Measurements from ENCODE around the gene FUT2.

FUT2 gene

DNA sequence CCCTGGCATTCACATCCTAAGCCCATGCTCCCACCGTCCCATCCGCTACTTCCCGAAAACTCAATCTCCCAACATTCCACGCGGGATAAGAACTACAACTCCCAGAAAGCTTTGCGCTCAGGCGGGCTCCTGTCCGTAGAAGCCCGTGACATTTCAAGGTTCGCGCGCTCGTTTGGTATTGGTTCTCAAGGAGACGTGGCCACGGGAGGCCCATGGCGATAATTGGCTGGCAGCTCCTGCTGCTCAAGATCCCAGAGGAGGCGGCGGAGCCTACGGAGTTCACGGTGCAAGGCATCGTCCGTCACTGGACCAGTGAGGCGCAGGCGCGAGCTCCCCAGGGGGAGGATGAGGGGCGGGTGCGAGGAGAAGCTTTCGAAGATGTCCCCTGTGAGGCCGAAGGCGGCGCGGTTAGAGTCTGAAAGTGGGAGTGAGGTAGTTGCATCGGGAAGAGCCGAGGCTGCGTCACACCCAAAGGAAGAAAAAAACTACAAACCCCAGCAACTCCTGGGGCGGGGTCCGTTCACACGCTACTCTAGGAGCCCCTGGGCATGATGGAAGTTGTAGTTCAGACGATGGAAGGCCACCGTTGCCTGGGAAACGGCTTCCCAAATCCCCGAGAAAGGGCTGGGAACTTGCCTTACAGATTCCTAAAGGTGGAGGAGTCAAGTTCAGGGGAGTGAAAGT, 25.0 kb downstream of the FUT2 start:
- Histone ChIP-seq H3K4me3 (ENCODE audit: low read length) (peak overlapping the region; percentile 72), H3K4me1 (ENCODE audit: insufficient read depth, low read length) (peaks cover 16% of the 10 kb centered on the region; the same call in 1 of the 2 replicates), H3K27me3 (ENCODE audit: insufficient read depth, low read length) (no peaks in the 10 kb centered on the region), H3K36me3 (ENCODE audit: insufficient read depth, low read depth, low read length) (no peaks in the 10 kb centered on the region), H3K27ac (ENCODE audit: low read length) (peak overlapping the region; percentile 20), H3K9me3 (ENCODE audit: insufficient read depth, low read depth, low read length) (no peaks in the 10 kb centered on the region), H3K9ac (ENCODE audit: low read depth, low read length) (peak overlapping the region; percentile 74; the same call in 1 of the 2 replicates)

GRCh38 chr19:48722196-48722708, 26.5 kb downstream of the FUT2 start:
- Histone ChIP-seq H3K4me1 (ENCODE audit: insufficient read depth, low read length) (peaks cover 10% of the 10 kb centered on the region; the same call in 1 of the 2 replicates), H3K27ac (ENCODE audit: low read length) (no peak overlapping the region), H3K9ac (ENCODE audit: low read depth, low read length) (no peak overlapping the region), H3K27me3 (ENCODE audit: insufficient read depth, low read length) (no peaks in the 10 kb centered on the region), H3K36me3 (ENCODE audit: insufficient read depth, low read depth, low read length) (no peaks in the 10 kb centered on the region), H3K4me3 (ENCODE audit: low read length) (no peak overlapping the region), H3K9me3 (ENCODE audit: insufficient read depth, low read depth, low read length) (no peaks in the 10 kb centered on the region)

- no peak overlapping the region for H3K27ac ChIP-seq (ENCODE audit: low read length)
- peaks cover 4% of the 10 kb centered on the region; the same call in 1 of the 2 replicates for H3K4me1 ChIP-seq (ENCODE audit: insufficient read depth, low read length)
- no peaks in the 10 kb centered on the region for H3K36me3 ChIP-seq (ENCODE audit: insufficient read depth, low read depth, low read length)
- no peak overlapping the region for H3K9ac ChIP-seq (ENCODE audit: low read depth, low read length)
- no peaks in the 10 kb centered on the region for H3K27me3 ChIP-seq (ENCODE audit: insufficient read depth, low read length)
- no peaks in the 10 kb centered on the region for H3K9me3 ChIP-seq (ENCODE audit: insufficient read depth, low read depth, low read length)
- H3K4me3 ChIP-seq (ENCODE audit: low read length), result no peak overlapping the region
Measured at GRCh38 chr19:48724796-48725753, 29.3 kb downstream of the FUT2 start.

DNA sequence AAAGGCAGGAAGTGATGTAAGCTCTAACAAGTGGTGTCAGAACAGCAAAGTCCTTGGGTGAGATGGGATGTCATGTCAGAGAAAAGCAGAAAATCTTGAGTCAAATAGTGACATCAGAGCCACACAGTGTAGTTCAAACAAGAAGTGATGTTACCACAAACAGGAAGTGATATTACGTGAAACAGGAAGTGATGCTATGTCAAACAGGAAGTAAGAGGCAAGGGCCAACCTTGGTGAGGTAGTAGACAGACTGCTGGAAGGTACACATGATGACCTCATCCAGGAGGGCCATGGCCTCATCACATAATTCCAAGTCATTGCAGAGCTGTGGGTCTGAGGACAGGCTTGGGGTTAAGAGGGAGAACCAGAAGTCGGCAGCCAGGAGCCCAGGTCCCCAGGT, 30.8 kb downstream of the FUT2 start:
- H3K27me3 ChIP-seq (ENCODE audit: insufficient read depth, low read length), result no peaks in the 10 kb centered on the region
- no peak overlapping the region for H3K9ac ChIP-seq (ENCODE audit: low read depth, low read length)
- H3K36me3 ChIP-seq (ENCODE audit: insufficient read depth, low read depth, low read length), result no peaks in the 10 kb centered on the region
- no peak overlapping the region for H3K4me3 ChIP-seq (ENCODE audit: low read length)
- no peaks in the 10 kb centered on the region for H3K4me1 ChIP-seq (ENCODE audit: insufficient read depth, low read length)
- no peak overlapping the region for H3K27ac ChIP-seq (ENCODE audit: low read length)
- no peaks in the 10 kb centered on the region for H3K9me3 ChIP-seq (ENCODE audit: insufficient read depth, low read depth, low read length)

DNA sequence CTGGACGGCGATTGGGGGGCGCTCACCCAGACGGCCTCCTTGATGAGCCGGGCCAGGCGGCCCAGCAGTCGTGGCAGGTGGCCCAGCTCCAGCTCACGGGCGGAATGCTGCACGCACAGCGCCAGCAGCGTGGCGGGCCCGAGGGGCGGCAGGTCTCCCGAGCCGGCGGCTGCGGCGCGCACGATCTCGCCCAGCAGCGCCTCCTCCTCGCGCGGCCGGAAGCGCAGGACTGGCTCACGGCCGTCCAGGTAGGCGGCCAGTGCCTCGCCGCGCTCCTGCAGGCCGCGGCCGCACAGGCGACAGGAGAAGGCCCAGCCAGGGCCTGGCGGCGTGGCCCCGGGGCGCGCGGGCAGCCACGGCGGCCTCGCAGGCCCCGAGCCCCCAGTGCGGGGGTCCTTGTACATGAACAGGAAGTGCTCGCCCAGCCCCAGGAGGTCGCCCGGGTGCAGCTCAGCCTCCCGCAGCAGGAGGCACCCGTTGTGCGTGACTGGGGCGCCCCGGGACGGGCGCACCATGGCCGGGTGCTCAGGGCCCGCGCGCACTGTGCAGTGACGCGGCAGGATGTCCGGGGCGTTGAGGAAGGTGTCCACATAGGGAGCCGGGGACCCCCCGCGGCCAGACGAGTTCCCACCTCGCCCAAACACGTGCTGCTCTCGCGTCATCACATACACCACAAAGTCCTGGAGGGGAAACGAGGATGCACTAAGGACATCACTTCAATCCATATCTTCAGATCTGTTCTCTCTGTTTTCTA, 33.3 kb downstream of the FUT2 start:
- no peak overlapping the region for H3K4me3 ChIP-seq (ENCODE audit: low read length)
- no peak overlapping the region for H3K27ac ChIP-seq (ENCODE audit: low read length)

GRCh38 chr19:48731452-48731851, 35.7 kb downstream of the FUT2 start:
- H3K9me3 ChIP-seq (ENCODE audit: insufficient read depth, low read depth, low read length), result no peaks in the 10 kb centered on the region
- H3K27me3 ChIP-seq (ENCODE audit: insufficient read depth, low read length), result no peaks in the 10 kb centered on the region; the same call in 1 of the 2 replicates
- no peak overlapping the region for H3K9ac ChIP-seq (ENCODE audit: low read depth, low read length)
- H3K27ac ChIP-seq (ENCODE audit: low read length), result no peak overlapping the region
- no peak overlapping the region for H3K4me3 ChIP-seq (ENCODE audit: low read length)
- H3K36me3 ChIP-seq (ENCODE audit: insufficient read depth, low read depth, low read length), result no peaks in the 10 kb centered on the region
- H3K4me1 ChIP-seq (ENCODE audit: insufficient read depth, low read length), result no peaks in the 10 kb centered on the region

More for the DNA sequence above, 33.3 kb downstream of the FUT2 start:
- Histone ChIP-seq H3K4me1 (ENCODE audit: insufficient read depth, low read length) (no peaks in the 10 kb centered on the region), H3K9me3 (ENCODE audit: insufficient read depth, low read depth, low read length) (no peaks in the 10 kb centered on the region), H3K27me3 (ENCODE audit: insufficient read depth, low read length) (no peaks in the 10 kb centered on the region), H3K9ac (ENCODE audit: low read depth, low read length) (no peak overlapping the region), H3K36me3 (ENCODE audit: insufficient read depth, low read depth, low read length) (no peaks in the 10 kb centered on the region)

DNA sequence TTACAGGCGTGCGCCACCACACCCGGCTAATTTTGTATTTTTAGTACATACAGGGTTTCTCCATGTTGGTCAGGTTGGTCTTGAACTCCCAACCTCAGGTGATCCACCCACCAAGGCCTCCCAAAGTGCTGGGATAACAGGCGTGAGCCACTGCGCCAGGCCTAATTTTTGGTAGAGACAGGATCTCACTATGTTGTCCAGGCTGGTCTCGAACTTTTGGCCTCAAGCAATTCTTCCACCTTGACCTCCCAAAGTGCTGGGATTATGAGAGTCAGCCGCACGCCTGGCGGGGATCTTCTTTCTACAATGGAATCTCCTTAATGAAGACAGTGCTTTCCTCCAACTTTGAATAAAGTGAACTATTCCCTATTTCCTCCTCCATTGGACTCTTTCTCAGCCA, 38.9 kb downstream of the FUT2 start:
- H3K27ac ChIP-seq (ENCODE audit: low read length), result no peak overlapping the region
- H3K36me3 ChIP-seq (ENCODE audit: insufficient read depth, low read depth, low read length), result no peaks in the 10 kb centered on the region
- peaks cover 4% of the 10 kb centered on the region; the same call in 1 of the 2 replicates for H3K4me1 ChIP-seq (ENCODE audit: insufficient read depth, low read length)
- no peak overlapping the region for H3K9ac ChIP-seq (ENCODE audit: low read depth, low read length)
- peaks cover 7% of the 10 kb centered on the region for H3K27me3 ChIP-seq (ENCODE audit: insufficient read depth, low read length)
- no peaks in the 10 kb centered on the region for H3K9me3 ChIP-seq (ENCODE audit: insufficient read depth, low read depth, low read length)
- peak overlapping the region; percentile 65; the same call in 1 of the 2 replicates for H3K4me3 ChIP-seq (ENCODE audit: low read length)

DNA sequence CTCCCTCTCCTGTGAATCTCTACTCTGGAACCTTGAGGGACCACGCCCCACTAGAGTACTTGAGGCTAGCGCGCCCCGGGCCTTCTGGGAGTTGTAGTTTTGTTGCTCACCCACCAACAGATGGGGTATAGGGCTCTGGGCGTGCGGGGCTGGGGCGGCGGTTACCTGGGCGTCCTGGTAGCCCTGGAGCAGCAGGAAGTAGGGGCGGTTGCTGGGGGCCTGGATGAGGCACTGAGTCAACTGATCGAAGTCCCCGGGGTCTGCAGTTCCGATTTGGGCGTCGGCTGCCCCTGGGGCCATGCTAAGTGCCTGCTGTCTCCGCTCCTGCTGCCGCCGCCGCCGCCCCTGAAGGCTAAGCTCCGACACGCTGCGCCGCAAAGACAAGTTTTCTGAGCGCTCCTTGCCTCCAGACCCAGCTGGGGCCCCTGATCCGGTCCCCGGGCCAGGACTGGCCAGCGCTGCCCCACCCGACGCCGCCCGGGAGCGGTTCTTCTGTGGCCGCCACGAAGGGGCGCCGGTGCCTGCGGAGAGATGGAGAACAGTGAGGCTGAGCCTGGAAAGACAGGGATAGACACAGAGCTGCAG, 39.4 kb downstream of the FUT2 start:
- Histone ChIP-seq H3K27me3 (ENCODE audit: insufficient read depth, low read length) (peaks cover 12% of the 10 kb centered on the region), H3K9ac (ENCODE audit: low read depth, low read length) (peak overlapping the region; percentile 48; the same call in 1 of the 2 replicates), H3K4me3 (ENCODE audit: low read length) (peak overlapping the region; percentile 65), H3K36me3 (ENCODE audit: insufficient read depth, low read depth, low read length) (no peaks in the 10 kb centered on the region), H3K27ac (ENCODE audit: low read length) (no peak overlapping the region), H3K9me3 (ENCODE audit: insufficient read depth, low read depth, low read length) (no peaks in the 10 kb centered on the region), H3K4me1 (ENCODE audit: insufficient read depth, low read length) (peaks cover 4% of the 10 kb centered on the region; the same call in 1 of the 2 replicates)

- H3K27me3 ChIP-seq (ENCODE audit: insufficient read depth, low read length), result peaks cover 24% of the 10 kb centered on the region
- no peak overlapping the region for H3K9ac ChIP-seq (ENCODE audit: low read depth, low read length)
- H3K36me3 ChIP-seq (ENCODE audit: insufficient read depth, low read depth, low read length), result no peaks in the 10 kb centered on the region
- no peaks in the 10 kb centered on the region for H3K9me3 ChIP-seq (ENCODE audit: insufficient read depth, low read depth, low read length)
- peaks cover 4% of the 10 kb centered on the region; the same call in 1 of the 2 replicates for H3K4me1 ChIP-seq (ENCODE audit: insufficient read depth, low read length)
- no peak overlapping the region for H3K27ac ChIP-seq (ENCODE audit: low read length)
- no peak overlapping the region for H3K4me3 ChIP-seq (ENCODE audit: low read length)
Measured at GRCh38 chr19:48737360-48737998, 41.7 kb downstream of the FUT2 start.

DNA sequence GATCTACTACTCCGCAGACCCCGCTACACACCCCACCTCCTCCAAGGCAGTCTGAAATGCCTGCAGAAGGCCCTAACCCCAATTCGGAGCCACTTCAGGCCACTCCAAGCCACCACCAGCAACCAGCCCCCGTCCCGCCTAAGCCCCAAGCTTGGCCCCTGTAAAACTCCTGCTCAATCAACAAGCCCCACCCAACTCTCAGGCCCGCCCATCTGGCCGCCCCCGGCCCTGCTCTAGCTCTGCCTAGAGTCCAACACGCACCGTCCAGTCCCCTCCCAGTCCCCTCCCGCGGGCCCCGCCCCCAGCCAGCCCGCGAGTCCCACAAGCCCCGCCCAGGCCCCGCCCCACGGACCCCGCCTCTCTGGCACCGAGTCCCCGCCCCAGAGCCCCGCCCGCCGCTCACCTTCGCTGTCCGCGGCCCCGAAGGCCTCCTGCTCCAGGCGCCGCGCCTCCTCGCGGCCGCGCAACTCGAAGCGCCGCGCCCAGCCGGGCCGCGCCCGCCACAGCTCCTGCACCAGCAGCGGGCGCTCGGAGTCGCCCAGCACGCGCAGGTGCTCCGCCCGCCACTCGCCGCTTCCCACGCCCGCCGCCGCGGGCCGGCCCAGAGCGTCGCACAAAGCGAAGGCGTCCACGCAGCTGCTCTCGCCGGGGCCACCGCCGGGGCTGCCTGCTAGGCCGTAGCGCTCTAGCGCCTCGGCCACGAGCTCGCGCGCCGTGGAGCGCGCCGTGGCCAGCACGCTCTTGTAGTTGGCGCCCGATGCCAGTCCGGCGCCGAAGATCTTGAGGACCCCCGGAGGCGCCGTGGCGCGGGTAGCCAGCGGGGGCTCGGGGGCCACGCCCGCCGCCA, 43.0 kb downstream of the FUT2 start:
- Histone ChIP-seq H3K27me3 (ENCODE audit: insufficient read depth, low read length) (peaks cover 24% of the 10 kb centered on the region), H3K36me3 (ENCODE audit: insufficient read depth, low read depth, low read length) (no peaks in the 10 kb centered on the region), H3K9ac (ENCODE audit: low read depth, low read length) (peak overlapping the region; percentile 42; the same call in 1 of the 2 replicates), H3K4me1 (ENCODE audit: insufficient read depth, low read length) (peaks cover 4% of the 10 kb centered on the region; the same call in 1 of the 2 replicates), H3K4me3 (ENCODE audit: low read length) (peak overlapping the region; percentile 63), H3K9me3 (ENCODE audit: insufficient read depth, low read depth, low read length) (no peaks in the 10 kb centered on the region), H3K27ac (ENCODE audit: low read length) (no peak overlapping the region)

All from iPS-20b (cell line).